HepG2 (cell line): ENCODE results near the gene UCK2. TPM values are rescaled to one million over a fixed set of nuclear protein-coding genes. Genes with fewer than 3 reads are reported as not detected.
A peak's percentile ranks its signal among the peaks of the same experiment; 100 is the strongest.

Experiments used
- ERF ChIP-seq: IDR thresholded peaks from 2 replicates; pipeline ENCODE4 v1.6.1; 2018; ENCODE audit warnings: missing biosample characterization, missing genetic modification reagents
- FIP1L1 ChIP-seq: fragments of 200-400 bp; formaldehyde crosslinking; IDR thresholded peaks from 2 replicates; pipeline ENCODE4 v1.6.1; 2018; ENCODE audit warnings: low read depth, mild to moderate bottlenecking, low read length, moderate library complexity, borderline replicate concordance; ENCODE audit not compliant: insufficient read depth
- ISL2 ChIP-seq: sonication (generic); formaldehyde crosslinking; IDR thresholded peaks from 2 replicates; pipeline ENCODE4 v1.5.0; 2020; ENCODE audit warnings: missing genetic modification reagents
- NKX3-1 ChIP-seq: sonication (generic); formaldehyde crosslinking; IDR thresholded peaks from 2 replicates; pipeline ENCODE4 v1.5.0; 2020; ENCODE audit warnings: missing genetic modification reagents
- SETDB1 ChIP-seq: sonication (generic); formaldehyde crosslinking; IDR thresholded peaks from 2 replicates; pipeline ENCODE4 v1.5.1; 2020; ENCODE audit warnings: missing genetic modification reagents, mild to moderate bottlenecking, borderline replicate concordance
- SMAD3 ChIP-seq: sonication (generic); formaldehyde crosslinking; IDR thresholded peaks from 2 replicates; pipeline ENCODE4 v1.4.0; 2020; ENCODE audit warnings: missing genetic modification reagents
- SP5 ChIP-seq: IDR thresholded peaks from 2 replicates; pipeline ENCODE4 v1.6.1; 2016; ENCODE audit warnings: low read depth, borderline replicate concordance
- TAF1 ChIP-seq: sonication (generic); formaldehyde crosslinking; IDR thresholded peaks from 2 replicates; pipeline ENCODE4 v1.4.0; 2020; ENCODE audit warnings: missing genetic modification reagents
- YY1 ChIP-seq: IDR thresholded peaks from 2 replicates; pipeline ENCODE4 v1.6.1; 2011; ENCODE audit warnings: low read length, low read depth, moderate library complexity, mild to moderate bottlenecking; ENCODE audit not compliant: insufficient read depth, insufficient replicate concordance
- ZBTB20 ChIP-seq: sonication (generic); formaldehyde crosslinking; IDR thresholded peaks from 2 replicates; pipeline ENCODE4 v1.8.1; 2023; ENCODE audit warnings: missing genetic modification reagents, low read depth, mild to moderate bottlenecking, borderline replicate concordance
- ZFP90 ChIP-seq: sonication (generic); formaldehyde crosslinking; IDR thresholded peaks from 2 replicates; pipeline ENCODE4 v1.8.0; 2022; ENCODE audit warnings: missing genetic modification reagents, mild to moderate bottlenecking, inconsistent platforms, borderline replicate concordance
- ZMAT3 ChIP-seq: sonication (generic); formaldehyde crosslinking; conservative IDR thresholded peaks from 2 replicates; pipeline ENCODE4 v1.7.0; 2021; ENCODE audit warnings: missing genetic modification reagents
- ZNF263 ChIP-seq: sonication (generic); formaldehyde crosslinking; IDR thresholded peaks from 2 replicates; pipeline ENCODE4 v1.4.0; 2020; ENCODE audit warnings: missing genetic modification reagents
- ZNF33A ChIP-seq: sonication (generic); formaldehyde crosslinking; IDR thresholded peaks from 2 replicates; pipeline ENCODE4 v1.5.1; 2020; ENCODE audit warnings: missing genetic modification reagents, mild to moderate bottlenecking, moderate library complexity, borderline replicate concordance
- ZNF432 ChIP-seq: sonication (generic); formaldehyde crosslinking; IDR thresholded peaks from 2 replicates; pipeline ENCODE4 v1.5.0; 2020; ENCODE audit warnings: missing genetic modification reagents, mild to moderate bottlenecking, borderline replicate concordance
- ZNF644 ChIP-seq: IDR thresholded peaks from 2 replicates; pipeline ENCODE4 v1.6.1; 2016; ENCODE audit warnings: low read depth
- ZNF709 ChIP-seq: sonication (generic); formaldehyde crosslinking; IDR thresholded peaks from 2 replicates; pipeline ENCODE4 v1.5.0; 2020; ENCODE audit warnings: mild to moderate bottlenecking, missing genetic modification reagents
- polyA plus RNA-seq, 8 experiments: library from polyadenylated mRNA; depleted of rRNA in 3 of 8; stranded (reverse) in 7 of 8; unstranded in 1 of 8; fragments of >200 nt; fragmentation: Illumina TruSeq in 4 of 8; extraction: Trizol in 4 of 8; gene quantifications; 2 replicates each; pipeline versions ENCODE4 v1.2.1 to v1.2.3, GENCODE V29; 2011 to 2016; ENCODE audit warnings: low read depth in 4 of 8, missing spikeins in 1 of 8, mixed read lengths in 1 of 8; ENCODE audit not compliant: insufficient read depth in 1 of 8
- total RNA-seq, 5 experiments: library from RNA; depleted of rRNA; stranded (reverse); fragments of >200 nt; fragmentation: Illumina TruSeq; extraction: Trizol; gene quantifications; 2 replicates each; pipeline ENCODE4 v1.2.3, GENCODE V29; 2016; ENCODE audit warnings: low read depth in 1 of 5
- TF ChIP-seq, protein P1 (sequence below): IDR thresholded peaks from 2 replicates; pipeline ENCODE4 v1.6.1; 2016; ENCODE audit warnings: low read depth
- TF ChIP-seq, protein P2 (sequence below): sonication (generic); formaldehyde crosslinking; conservative IDR thresholded peaks from 2 replicates; pipeline ENCODE4 v1.4.0; 2020; ENCODE audit warnings: mild to moderate bottlenecking, missing genetic modification reagents, moderate library complexity
- TF ChIP-seq, protein P3 (sequence below), 2 experiments: sonication (generic) in 1 of 2; formaldehyde crosslinking in 1 of 2; IDR thresholded peaks; 2 replicates each; pipeline versions ENCODE4 v1.4.0 to v1.6.1; 2018 to 2020; ENCODE audit warnings: missing genetic modification reagents in 2 of 2, borderline replicate concordance in 1 of 2, low read depth in 1 of 2, mild to moderate bottlenecking in 1 of 2, missing biosample characterization in 1 of 2

The UCK2 gene
- total and polyA plus RNA-seq, 2 of the 13 experiments (the other 11 are each of a cell fraction or from before 2014, with no cell fraction given) = 64.3 to 78.0 TPM

DNA sequence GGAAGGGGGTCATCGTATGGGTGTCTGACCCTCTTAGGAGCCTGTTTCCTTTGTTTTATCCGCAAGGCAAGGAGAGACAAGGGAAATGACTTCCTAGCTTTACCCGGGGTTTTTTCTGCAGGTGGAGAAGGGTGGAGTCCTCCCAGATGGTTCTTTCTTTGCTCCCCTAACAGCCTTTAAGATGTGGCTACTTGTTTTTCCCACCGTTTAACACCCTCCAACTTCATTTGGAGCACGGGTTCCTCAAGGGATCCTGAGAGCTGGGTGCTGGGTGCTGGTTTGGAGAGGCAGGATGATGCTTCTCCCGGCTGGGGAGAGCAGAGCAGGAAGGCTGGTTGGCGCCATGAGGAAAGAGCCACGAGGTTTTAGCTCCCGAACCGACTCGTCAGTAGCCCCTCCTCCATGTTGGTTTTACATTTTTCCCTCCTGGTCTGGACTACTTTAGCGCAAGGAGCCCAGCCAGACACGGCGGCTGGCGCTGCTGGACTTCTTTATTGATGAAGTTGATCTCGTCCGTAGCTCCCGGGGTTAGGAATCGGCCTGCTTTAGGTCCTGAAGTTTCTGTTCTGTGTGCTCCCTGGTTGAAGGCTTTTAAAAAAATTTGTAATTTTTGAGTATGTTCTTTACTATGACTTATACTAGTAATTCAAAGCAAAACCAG is 1.4 kb downstream of the UCK2 start (continued):
- peak; percentile 68 for TF ChIP-seq ZNF263 (CRISPR knock-in tag)
- TF ChIP-seq ZNF33A = 0 out of 2 replicates have a peak, but pooled peaks have one; percentile 64
- TF ChIP-seq SP5 (CRISPR knock-in tag) = 0 out of 2 replicates have a peak, but pooled peaks have one; percentile 25
- TF ChIP-seq ZFP90 (CRISPR knock-in tag) = no peak
- no peak for TF ChIP-seq ZMAT3 (CRISPR knock-in tag)
- peak; percentile 74; the same call in 1 of the 2 replicates for TF ChIP-seq ZNF709 (CRISPR knock-in tag)
- TF ChIP-seq NKX3-1 (CRISPR knock-in tag) = 0 out of 2 replicates have a peak, but pooled peaks have one; percentile 54
- TF ChIP-seq SETDB1 = no peak
- TF ChIP-seq TAF1 = peak; percentile 60; the same call in 1 of the 2 replicates
- TF ChIP-seq, protein P1, sequence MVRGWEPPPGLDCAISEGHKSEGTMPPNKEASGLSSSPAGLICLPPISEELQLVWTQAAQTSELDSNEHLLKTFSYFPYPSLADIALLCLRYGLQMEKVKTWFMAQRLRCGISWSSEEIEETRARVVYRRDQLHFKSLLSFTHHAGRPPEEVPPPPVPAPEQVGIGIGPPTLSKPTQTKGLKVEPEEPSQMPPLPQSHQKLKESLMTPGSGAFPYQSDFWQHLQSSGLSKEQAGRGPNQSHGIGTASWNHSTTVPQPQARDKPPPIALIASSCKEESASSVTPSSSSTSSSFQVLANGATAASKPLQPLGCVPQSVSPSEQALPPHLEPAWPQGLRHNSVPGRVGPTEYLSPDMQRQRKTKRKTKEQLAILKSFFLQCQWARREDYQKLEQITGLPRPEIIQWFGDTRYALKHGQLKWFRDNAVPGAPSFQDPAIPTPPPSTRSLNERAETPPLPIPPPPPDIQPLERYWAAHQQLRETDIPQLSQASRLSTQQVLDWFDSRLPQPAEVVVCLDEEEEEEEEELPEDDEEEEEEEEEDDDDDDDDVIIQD (CRISPR knock-in tag) = no peak
- TF ChIP-seq, protein P2, sequence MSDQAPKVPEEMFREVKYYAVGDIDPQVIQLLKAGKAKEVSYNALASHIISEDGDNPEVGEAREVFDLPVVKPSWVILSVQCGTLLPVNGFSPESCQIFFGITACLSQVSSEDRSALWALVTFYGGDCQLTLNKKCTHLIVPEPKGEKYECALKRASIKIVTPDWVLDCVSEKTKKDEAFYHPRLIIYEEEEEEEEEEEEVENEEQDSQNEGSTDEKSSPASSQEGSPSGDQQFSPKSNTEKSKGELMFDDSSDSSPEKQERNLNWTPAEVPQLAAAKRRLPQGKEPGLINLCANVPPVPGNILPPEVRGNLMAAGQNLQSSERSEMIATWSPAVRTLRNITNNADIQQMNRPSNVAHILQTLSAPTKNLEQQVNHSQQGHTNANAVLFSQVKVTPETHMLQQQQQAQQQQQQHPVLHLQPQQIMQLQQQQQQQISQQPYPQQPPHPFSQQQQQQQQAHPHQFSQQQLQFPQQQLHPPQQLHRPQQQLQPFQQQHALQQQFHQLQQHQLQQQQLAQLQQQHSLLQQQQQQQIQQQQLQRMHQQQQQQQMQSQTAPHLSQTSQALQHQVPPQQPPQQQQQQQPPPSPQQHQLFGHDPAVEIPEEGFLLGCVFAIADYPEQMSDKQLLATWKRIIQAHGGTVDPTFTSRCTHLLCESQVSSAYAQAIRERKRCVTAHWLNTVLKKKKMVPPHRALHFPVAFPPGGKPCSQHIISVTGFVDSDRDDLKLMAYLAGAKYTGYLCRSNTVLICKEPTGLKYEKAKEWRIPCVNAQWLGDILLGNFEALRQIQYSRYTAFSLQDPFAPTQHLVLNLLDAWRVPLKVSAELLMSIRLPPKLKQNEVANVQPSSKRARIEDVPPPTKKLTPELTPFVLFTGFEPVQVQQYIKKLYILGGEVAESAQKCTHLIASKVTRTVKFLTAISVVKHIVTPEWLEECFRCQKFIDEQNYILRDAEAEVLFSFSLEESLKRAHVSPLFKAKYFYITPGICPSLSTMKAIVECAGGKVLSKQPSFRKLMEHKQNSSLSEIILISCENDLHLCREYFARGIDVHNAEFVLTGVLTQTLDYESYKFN (CRISPR knock-in tag) = peak; percentile 26; the same call in 1 of the 2 replicates
- peak; percentile 37; the same call in 1 of the 2 replicates for TF ChIP-seq ZNF644 (CRISPR knock-in tag)
- no peak for TF ChIP-seq FIP1L1
- TF ChIP-seq YY1 = peak; percentile 85
- peak; percentile 40; the same call in 1 of the 2 replicates for TF ChIP-seq ZBTB20 (CRISPR knock-in tag)
- no peak for TF ChIP-seq SMAD3 (CRISPR knock-in tag)
- TF ChIP-seq, protein P3, sequence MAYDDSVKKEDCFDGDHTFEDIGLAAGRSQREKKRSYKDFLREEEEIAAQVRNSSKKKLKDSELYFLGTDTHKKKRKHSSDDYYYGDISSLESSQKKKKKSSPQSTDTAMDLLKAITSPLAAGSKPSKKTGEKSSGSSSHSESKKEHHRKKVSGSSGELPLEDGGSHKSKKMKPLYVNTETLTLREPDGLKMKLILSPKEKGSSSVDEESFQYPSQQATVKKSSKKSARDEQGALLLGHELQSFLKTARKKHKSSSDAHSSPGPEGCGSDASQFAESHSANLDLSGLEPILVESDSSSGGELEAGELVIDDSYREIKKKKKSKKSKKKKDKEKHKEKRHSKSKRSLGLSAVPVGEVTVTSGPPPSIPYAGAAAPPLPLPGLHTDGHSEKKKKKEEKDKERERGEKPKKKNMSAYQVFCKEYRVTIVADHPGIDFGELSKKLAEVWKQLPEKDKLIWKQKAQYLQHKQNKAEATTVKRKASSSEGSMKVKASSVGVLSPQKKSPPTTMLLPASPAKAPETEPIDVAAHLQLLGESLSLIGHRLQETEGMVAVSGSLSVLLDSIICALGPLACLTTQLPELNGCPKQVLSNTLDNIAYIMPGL (CRISPR knock-in tag; IDR thresholded peaks at IDR 0.05; ENCODE audit: borderline replicate concordance in 1 of 2, low read depth in 1 of 2) = 0 out of 4 replicates have a peak, but pooled peaks of 1 of the 2 experiments have one; percentile 45
- no peak for TF ChIP-seq ZNF432 (CRISPR knock-in tag)
- 0 out of 2 replicates have a peak, but pooled peaks have one; percentile 41 for TF ChIP-seq ISL2 (CRISPR knock-in tag)
- TF ChIP-seq ERF = no peak
